NCI-H187 (cell line): ENCODE data around the gene TSPAN11.

Experiments used
- DNase-seq, 2 experiments: peaks; one replicate each; lab custom pipeline; 2025; lab: John Stamatoyannopoulos, UW

The TSPAN11 gene

GRCh38 chr12:30959778-30960177, 33.2 kb downstream of the TSPAN11 start:
- DNase-seq: no peak

- DNase-seq: no peak
Observed at GRCh38 chr12:30961030-30961429, 34.5 kb downstream of the TSPAN11 start.

GRCh38 chr12:30962047-30962446, 35.5 kb downstream of the TSPAN11 start:
- DNase-seq: no peak

DNA sequence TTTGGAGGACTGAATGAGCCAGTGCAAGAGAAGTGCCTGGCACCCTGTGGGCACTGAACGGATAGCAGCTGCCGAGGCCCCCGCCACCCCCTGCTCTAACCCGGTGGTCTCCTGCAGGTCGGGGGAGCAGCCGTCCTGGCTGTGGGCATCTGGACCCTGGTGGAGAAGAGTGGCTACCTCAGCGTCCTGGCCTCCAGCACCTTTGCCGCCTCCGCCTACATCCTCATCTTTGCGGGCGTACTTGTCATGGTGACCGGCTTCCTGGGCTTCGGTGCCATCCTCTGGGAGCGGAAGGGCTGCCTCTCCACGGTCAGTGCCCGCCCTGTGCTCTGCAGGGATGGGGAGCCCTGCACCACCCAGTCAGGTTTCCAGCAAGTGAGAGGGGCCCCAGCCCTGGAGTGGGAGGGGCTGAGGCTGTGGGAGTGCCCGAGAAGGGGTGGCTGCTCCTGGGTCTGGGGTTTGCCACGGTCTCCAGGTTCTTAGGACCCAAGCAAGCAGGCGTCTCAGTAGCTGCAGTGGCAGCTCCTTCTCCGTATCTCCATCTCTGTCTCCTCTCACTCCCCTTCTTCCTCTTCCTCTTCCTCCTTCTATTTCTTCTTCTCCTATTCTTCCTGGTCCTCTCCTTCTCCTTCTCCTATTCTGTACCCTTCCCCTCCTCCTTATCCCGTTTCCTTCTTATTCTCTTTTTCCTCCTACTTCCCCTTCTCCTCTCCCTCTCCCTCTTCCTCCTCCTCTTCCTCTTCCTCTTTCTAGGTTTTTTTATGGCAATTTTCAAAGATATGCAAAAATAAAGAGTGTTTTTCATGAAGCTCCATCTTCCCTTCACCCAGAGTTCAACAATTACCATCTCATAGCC, 37.4 kb downstream of the TSPAN11 start:
- no peak for DNase-seq

GRCh38 chr12:30964896-30965612, 38.5 kb downstream of the TSPAN11 start:
- DNase-seq: no peak

DNA sequence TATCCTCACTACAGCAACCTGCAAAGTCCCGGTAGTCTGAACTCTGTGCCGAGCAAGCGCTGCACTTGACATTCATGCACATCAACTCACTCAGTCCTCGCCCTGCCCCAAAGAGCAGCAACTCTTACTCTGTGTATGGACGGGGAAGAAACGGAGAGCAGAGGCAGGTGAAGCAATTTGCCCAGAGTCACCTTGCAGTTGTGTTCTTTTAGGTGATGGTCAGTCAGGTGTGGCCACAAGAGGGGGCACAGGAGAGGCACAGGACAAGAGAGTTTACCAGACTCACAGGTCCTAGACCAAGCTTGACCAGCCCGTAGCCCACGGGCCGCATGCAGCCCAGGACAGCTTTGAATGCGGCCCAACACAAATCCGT, 39.1 kb downstream of the TSPAN11 start:
- DNase-seq: no peak

DNA sequence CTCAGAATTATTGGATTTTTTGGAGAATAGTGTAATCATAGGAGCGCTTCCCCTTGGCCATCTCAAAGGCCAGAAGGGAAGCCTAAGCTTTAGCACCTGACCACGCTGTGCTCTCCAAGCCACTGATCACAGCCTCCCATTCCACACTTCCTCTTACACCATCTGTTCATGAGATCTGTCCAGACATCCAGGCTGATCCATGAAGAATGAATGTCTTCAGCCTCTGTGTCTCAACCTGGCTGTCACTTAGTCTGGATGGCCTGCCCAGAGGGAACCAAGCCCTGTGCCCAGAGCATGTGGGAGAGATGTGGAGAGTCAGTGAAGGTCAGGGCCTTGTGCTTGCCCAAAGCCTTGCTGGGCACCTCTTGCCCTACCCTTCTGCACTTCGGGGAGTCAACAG, 40.5 kb downstream of the TSPAN11 start:
- DNase-seq: no peak

DNA sequence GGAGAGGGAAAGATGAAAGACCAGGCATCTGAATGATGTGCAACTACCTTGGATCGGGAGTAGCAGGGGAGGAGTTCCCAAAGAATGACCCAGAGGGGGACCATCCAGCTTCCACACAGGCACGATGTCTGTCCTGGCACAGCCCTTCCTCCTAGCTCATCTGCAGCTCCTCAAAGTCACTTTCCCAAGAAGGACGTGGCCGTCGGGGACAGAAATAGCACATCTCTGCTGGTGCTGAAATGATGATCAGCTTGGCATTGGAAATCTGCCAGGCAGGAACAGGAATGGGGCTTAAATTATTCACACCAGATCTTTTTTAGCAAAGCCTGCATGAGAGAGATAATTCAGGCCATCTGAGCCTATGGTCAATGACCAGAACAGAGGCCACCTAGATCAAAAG, 41.7 kb downstream of the TSPAN11 start:
- DNase-seq: no peak

- DNase-seq: no peak
Observed at GRCh38 chr12:30969006-30969405, 42.5 kb downstream of the TSPAN11 start.

- no peak for DNase-seq
Observed at GRCh38 chr12:30969606-30970395, 43.3 kb downstream of the TSPAN11 start.

DNA sequence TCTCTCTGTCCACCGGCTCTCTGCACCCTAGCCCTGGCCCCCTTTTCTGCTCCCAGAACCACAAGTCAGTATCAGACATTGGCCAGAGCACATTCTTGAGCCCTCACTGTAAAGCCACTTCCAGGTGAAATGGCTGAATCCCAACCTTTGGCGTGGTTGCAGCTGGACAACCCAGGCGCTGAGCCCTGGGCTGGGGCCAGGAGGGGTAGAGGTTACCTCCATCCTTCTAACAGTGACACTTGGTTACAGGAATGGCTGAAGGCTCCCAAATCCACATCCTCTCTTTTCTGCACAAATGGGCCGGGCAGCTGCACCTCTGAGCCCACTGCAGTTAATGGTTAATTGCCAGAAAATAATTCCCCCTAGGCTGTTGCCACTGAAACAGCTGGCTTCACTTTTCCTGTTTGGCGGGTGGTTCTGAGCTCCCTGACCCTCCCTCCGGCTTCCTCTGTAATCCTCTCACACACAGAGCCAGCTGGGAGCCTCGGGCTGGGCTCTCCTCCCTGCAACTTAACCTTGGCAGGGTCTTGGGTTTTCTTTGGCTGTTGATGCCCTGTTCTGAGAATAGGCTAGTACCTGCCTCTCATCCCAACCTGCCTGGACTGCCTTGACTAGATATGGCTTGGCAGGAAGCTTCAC, 44.1 kb downstream of the TSPAN11 start:
- no peak for DNase-seq

GRCh38 chr12:30972035-30972434, 45.5 kb downstream of the TSPAN11 start:
- DNase-seq: no peak

GRCh38 chr12:30973175-30973574, 46.6 kb downstream of the TSPAN11 start:
- no peak for DNase-seq

- DNase-seq: no peak
Observed at GRCh38 chr12:30973830-30974229, 47.3 kb downstream of the TSPAN11 start.

DNA sequence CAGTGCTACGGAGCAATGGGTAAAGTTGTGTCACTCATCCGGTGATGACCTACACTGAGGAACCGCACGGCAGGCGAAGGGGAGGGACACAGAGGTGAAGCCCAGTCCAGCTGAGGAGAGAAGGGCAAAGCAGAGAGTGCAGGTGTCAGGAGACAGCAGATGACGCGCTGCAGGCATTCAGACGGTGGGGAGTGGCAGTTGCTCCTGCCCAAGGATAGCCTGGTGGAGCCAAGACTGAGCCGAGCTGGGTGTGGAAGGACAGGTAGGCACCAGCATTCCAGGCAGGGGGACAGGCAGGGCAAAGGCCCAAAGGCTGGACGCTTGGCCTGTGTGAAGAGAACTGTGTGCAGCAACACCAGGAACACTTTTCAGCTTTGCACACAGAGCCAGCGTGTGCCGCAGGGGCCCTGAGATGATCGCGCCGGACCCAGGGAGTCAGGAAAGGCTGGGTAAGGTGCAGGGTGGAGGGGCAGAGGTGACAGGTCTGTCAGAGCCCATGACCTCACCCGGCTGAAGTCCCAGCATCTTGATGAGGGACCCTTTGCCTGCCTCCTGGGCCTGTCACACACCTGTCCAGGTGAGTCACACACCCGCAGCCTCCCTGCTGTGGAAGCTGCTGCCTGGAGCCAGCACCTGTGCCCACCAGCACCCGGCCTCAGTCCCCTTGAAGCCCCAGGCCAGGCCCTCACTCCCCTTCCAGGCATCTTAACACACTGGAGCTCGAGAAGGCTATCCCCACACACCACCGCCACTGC, 48.4 kb downstream of the TSPAN11 start:
- DNase-seq: no peak

GRCh38 chr12:30975581-30975980, 49.0 kb downstream of the TSPAN11 start:
- no peak for DNase-seq

- DNase-seq: no peak
Observed at GRCh38 chr12:30976206-30976605, 49.7 kb downstream of the TSPAN11 start.

- no peak for DNase-seq
Observed at GRCh38 chr12:30977124-30977523, 50.6 kb downstream of the TSPAN11 start.

DNA sequence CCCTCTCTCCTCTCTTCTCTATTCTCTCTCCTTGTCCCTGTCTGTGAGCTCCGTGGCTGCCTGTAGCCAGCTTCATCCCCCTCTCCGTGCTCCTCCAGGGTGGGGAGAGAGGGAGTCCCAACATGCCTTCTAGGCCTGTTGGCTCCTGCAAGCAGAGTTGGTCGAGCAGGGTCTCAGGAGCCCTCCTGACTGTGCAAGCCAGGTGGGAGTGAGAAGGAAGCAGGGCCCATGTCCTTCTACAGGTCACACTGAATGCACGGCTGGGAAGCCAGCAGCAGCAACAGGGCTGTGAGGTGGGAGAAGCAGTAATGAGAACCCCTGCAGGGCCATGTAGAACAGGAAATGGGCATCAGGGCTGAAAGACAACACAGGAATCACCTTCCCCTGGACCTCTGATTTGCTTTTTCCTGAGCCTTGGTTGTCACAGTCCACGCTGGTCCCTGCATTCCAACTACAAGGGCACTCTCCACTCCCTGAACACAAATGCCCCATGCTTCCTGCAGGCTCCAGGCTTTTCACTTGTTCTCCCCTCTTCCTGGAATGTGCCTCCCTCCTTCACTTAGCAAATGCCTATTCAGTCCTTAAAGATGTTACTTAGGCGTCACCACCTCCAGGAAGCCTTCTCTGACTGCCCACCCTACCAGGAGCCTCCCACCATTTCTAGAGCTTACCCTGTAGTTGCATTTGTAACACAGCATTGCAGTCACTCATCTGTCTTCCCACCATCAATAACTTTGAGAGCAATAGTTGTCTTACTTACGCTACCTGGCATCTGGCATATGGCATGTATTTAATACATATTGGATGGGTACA, 51.2 kb downstream of the TSPAN11 start:
- no peak for DNase-seq

GRCh38 chr12:30978639-30979038, 52.1 kb downstream of the TSPAN11 start:
- DNase-seq: no peak
